ENCODE measurements around the gene TRIM17. TPM values are rescaled to one million over a fixed set of nuclear protein-coding genes. Genes with fewer than 3 reads are reported as not detected.

Gene TRIM17
- total RNA-seq, 2 experiments from 2014 or later = 2.8 to 3.8 TPM

DNA sequence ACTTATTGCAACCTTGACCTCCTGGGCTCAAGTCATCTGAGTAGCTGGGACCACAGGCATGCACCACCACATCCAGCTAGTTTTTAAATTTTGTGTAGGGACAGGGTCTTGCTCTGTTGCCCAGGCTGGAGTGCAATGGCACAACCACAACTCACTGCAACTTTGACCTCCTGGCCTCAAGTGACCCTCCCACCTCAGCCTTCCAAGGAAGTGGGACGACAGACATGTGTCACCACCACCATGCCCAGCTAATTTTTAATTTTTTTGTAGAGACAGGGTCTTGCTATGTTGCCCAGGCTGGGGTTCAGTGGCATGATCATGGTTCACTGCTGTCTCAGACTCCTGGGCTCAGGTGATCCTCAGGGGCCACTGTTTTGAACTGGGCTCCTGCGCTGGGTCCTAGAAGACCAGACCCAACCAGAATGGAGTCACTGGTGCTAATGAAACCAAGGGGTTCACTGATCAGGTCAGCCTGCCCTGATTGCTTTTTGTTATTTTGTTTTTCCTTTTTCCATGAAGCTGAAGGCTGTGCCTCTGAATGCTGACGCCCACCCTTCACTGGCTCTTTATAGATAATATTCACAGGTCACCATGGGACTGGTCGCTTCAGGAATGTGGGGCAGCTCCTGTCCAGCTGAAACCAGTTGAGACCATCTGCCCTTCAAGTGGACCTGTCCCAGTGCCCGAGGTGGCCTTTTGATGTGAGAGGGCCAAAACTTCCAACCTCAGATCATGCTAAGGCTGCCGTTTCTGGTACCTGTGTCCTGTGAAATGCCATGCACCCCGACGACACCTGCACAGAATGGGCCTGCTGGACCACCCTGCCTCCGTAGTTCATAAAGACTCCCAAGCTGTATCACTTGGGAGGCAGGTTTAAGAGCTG is 4.9 kb downstream of the TRIM17 start:
- Mint-ChIP-seq H3K27me3 (peaks cover 12% of the 10 kb centered on the region), H3K4me3 (no peak overlapping the region), H3K36me3 (ENCODE audit: low read depth) (peaks cover 9% of the 10 kb centered on the region), H3K27ac (no peak overlapping the region), H3K4me1 (peaks cover 37% of the 10 kb centered on the region), H3K9me3 (no peaks in the 10 kb centered on the region)
- CTCF ChIA-PET = interaction anchor here (0.7 kb wide), 1 partner anchor 47 kb away, joined by 3 read pairs; no protein-coding TSS in a partner anchor
- no peak for DNase-seq
- POLR2A ChIA-PET = interaction anchor here (1.1 to 1.8 kb wide), 2 partner anchors 46 to 54 kb away, joined by 3 to 9 read pairs; a partner anchor contains a TSS

DNA sequence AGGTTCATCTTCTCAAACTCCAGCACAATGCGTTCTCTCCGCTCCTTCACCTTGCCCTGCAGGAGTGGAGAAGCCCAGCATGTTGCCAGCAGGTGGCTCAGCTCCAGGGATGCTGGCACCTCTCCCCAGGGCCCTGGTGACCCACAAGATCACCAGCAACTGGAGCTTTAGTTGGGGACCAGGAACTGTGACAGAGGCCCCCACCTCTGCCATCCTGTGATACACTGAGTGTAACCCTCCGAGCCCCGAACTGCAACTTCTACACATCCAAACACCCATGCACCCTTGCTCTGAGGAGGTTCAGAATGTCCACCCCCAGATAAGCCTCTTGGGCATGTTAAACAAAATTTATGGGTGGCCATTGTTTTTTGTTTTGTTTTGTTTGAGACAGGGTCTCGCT is 5.5 kb downstream of the TRIM17 start:
- Mint-ChIP-seq H3K4me3 (no peak overlapping the region), H3K27me3 (peaks cover 10% of the 10 kb centered on the region), H3K4me1 (peaks cover 33% of the 10 kb centered on the region), H3K36me3 (ENCODE audit: low read depth) (peaks cover 9% of the 10 kb centered on the region), H3K27ac (no peak overlapping the region), H3K9me3 (no peaks in the 10 kb centered on the region)
- ChIA-PET CTCF (no interaction called here), POLR2A (interaction anchor here (1.8 kb wide), 1 partner anchor 46 kb away, joined by 9 read pairs; a partner anchor contains a TSS)
- no peak for DNase-seq

DNA sequence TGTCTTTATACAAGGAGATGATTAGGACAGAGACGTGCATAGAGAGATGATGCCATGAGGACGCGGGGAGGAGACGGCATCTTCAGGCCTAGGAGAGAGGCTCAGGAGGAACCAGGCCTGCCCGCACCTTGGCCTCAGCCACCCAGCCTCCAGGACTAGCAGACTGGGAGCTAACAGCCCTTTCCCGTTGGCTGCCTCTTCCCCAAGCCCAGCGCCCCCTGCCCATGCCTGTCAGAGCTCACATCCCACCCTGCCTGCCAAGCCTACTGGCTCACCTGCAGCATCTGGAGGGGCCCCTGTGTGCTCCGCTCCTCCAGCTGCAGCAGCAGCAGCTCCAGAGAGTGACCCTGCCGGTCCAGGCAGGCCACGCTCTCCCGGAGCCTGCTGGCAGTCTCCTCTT is 6.0 kb downstream of the TRIM17 start:
- H3K9me3 Mint-ChIP-seq = no peaks in the 10 kb centered on the region
- CTCF ChIA-PET = no interaction called here
- POLR2A ChIA-PET = no interaction called here
- H3K27me3 Mint-ChIP-seq = peaks cover 6% of the 10 kb centered on the region
- no peak overlapping the region for H3K4me3 Mint-ChIP-seq
- no peak overlapping the region for H3K27ac Mint-ChIP-seq
- DNase-seq = no peak
- peaks cover 10% of the 10 kb centered on the region for H3K36me3 Mint-ChIP-seq (ENCODE audit: low read depth)
- H3K4me1 Mint-ChIP-seq = peaks cover 30% of the 10 kb centered on the region

DNA sequence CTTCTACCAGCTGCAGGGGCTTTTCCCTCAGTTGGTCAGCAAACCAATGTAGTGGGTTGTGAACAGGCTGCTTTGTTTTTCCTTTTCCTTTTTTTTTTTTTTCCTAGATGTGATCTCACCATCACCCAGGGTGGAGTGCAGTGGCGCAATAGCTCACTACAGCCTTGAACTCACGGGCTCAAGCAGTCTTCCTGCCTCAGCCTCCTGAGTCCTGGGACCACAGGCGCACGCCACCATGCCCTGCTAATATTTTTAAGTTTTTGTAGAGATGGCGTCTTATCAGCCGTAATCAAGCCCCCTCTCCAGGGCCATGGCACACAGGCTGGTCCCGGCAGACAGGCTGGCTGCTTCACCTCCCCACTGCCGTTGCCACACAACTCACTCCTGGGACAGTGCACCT is 6.6 kb downstream of the TRIM17 start:
- DNase-seq = no peak
- Mint-ChIP-seq H3K27me3 (no peaks in the 10 kb centered on the region), H3K4me1 (peaks cover 27% of the 10 kb centered on the region), H3K36me3 (ENCODE audit: low read depth) (peaks cover 10% of the 10 kb centered on the region), H3K9me3 (no peaks in the 10 kb centered on the region), H3K27ac (no peak overlapping the region), H3K4me3 (no peak overlapping the region)
- ChIA-PET POLR2A (no interaction called here), CTCF (no interaction called here)

DNA sequence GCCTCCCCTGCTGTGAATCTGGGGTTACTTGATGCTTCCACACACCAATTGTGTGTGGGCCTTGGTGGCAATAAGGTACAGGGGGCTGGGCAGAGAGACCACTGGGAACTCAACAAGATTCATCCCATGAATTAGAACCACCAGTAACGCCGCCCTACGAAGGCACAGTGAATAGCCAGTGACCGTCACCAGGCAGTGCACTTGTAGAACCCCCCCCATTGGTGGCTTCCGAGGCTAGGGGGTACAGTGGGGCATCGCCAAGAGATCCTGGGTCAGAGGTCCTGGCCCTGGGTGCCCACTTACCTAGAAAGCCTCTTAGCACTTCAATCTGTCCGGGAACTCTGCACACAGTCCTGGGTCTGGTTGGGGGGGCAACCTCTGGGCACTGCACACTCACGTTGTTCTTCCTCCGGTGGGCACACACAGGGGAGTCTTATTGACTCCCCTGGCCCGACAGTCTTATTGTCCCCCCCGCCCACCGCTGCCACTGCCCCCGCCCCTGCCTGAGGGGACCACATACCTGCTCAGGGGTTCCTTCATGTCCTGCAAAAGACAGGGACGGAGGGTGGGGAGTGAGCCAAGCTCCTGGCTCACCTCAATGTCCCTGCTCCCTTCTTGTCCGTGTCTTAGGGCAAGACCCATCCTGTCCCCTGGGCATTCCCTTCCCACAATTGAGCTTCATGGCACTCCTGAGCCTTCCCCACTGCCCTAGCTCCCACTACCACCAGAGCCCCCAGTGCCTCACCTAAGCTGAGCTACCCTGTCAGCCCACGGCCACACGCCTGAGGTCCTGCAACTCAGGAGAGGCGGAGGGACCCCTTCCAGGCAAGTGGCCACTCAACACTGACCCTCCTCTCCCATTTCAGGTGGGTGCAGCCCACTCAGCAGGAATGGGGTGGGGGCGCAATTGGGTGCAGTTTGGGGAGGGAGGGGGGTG is 7.5 kb downstream of the TRIM17 start:
- Mint-ChIP-seq H3K27ac (no peak overlapping the region), H3K9me3 (no peaks in the 10 kb centered on the region), H3K36me3 (ENCODE audit: low read depth) (peaks cover 17% of the 10 kb centered on the region), H3K27me3 (no peaks in the 10 kb centered on the region), H3K4me1 (peaks cover 36% of the 10 kb centered on the region), H3K4me3 (peak overlapping the region; percentile 85)
- POLR2A ChIA-PET = no interaction called here
- CTCF ChIA-PET = no interaction called here
- no peak for DNase-seq

DNA sequence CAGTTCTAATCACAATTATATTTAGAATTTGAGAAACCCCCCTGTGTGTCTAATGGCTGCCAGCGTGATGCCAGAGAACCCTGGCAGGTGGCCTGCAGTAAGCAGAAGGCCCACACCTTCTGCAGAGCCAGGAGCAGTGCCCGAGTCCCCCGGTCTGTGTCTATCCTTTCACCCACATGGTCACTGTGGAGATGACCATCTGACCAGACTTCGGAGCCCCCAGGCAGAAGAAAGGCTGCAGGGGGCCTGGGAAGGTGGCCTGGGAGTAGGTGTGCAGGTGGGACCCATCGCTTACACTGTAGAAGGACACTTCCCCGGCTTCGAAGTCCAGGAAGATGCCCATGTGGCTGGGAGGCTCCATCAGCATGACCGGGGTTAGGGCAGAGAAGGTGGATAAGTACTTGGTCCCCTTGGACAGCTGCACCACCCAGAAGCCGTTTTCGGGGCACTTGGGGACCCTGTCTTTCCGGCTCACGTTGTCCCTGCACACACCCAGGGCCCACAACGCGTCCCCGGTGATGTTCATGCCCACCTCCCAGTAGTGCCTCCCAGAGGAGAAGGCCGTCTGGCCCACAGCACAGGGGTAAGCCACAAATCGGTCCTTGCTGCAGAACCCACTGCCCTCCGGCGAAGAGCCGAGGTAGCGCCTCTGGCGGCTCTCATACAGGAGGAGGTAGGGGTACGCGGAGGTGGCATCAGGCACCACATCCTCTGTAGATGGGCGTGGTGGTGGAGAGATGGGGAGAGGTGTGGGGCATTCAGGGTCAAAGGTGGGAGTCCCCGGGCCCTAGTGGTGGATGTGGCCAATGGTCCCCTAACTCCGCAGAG is 8.4 kb downstream of the TRIM17 start:
- Mint-ChIP-seq H3K9me3 (no peaks in the 10 kb centered on the region), H3K27ac (no peak overlapping the region), H3K36me3 (ENCODE audit: low read depth) (peaks cover 26% of the 10 kb centered on the region), H3K27me3 (no peaks in the 10 kb centered on the region), H3K4me1 (peaks cover 42% of the 10 kb centered on the region), H3K4me3 (peak overlapping the region; percentile 85)
- POLR2A ChIA-PET = no interaction called here
- no peak for DNase-seq
- CTCF ChIA-PET = no interaction called here

DNA sequence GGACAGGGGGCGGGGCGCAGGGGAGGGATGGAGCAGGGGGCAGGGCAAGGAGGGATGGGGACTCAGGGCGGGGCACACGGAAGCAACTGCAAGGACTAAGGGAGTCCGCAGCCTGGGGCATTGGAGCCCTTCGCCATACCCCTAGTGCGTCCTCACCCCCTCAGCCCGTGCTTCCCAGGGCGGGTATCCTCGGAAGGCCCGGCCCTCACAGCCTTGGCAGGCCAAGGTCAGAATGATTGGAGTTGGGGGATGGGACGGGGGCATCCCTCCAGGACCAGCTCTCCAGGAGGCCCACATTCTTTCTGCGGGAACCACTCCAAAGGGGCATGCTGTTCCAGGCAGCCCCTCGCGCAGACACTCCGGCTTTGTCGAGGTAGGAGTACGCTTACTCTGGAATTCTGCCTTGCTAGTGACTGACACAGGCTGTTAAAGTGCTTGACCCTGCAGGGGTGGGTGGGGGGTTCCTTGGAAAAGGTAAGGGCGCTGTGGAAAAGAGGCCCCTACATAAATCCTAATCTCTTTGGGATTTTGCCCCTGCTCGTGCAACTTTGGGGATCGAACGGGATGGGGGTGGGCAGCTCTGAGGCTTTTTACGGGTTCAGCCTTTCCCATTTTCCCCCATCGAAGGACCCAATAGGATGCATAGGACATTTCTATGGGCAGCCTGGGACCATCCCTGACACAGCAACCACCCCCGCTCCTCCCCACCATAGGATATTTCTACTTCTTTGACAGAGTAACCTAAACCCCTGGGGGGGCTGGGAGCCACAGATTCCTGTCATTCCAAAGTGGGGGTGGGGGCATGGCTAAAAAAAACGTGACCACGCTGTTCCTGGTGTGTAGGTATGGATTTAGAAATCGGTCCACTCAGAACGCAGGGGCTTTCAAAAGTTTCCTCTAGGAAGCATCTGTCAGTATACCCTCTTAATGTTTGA is 9.3 kb downstream of the TRIM17 start:
- H3K36me3 Mint-ChIP-seq (ENCODE audit: low read depth) = peaks cover 35% of the 10 kb centered on the region
- no peaks in the 10 kb centered on the region for H3K27me3 Mint-ChIP-seq
- peaks cover 51% of the 10 kb centered on the region for H3K4me1 Mint-ChIP-seq
- H3K9me3 Mint-ChIP-seq = no peaks in the 10 kb centered on the region
- ChIA-PET CTCF (interaction anchor here (0.6 to 1.9 kb wide), 7 partner anchors 10 to 132 kb away, joined by 3 to 8 read pairs (median 5); a partner anchor contains a TSS), POLR2A (interaction anchor here (0.6 to 5.6 kb wide), 13 partner anchors 8 to 385 kb away, joined by 3 to 90 read pairs (median 5); partner anchors contain the start of genes IBA57 and RNF187)
- H3K4me3 Mint-ChIP-seq = peak overlapping the region; percentile 85
- no peak for DNase-seq
- H3K27ac Mint-ChIP-seq = peak overlapping the region; percentile 52

DNA sequence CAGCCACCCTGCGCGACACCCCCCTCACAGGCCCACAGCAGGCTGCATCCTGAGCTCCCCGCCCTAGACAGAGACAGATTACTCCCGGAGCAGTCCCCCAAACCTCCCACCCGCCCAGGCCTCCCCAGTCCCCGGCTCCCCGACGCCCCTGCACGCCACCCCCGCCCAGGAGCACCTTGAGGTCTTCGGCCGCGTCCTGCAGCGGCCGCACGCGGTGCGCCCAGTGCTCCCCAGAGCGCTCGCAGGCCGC is 10.8 kb downstream of the TRIM17 start:
- ChIA-PET POLR2A (interaction anchor here (0.8 to 5.6 kb wide), 18 partner anchors 8 to 323 kb away, joined by 3 to 90 read pairs (median 5); partner anchors contain the start of genes ARF1, IBA57 and RNF187), CTCF (interaction anchor here (1.0 to 1.9 kb wide), 6 partner anchors 8 to 95 kb away, joined by 3 to 8 read pairs (median 4); a partner anchor contains a TSS)
- H3K4me3 Mint-ChIP-seq = peak overlapping the region; percentile 85
- H3K9me3 Mint-ChIP-seq = no peaks in the 10 kb centered on the region
- H3K4me1 Mint-ChIP-seq = peaks cover 61% of the 10 kb centered on the region
- H3K36me3 Mint-ChIP-seq (ENCODE audit: low read depth) = peaks cover 50% of the 10 kb centered on the region
- no peak for DNase-seq
- no peaks in the 10 kb centered on the region for H3K27me3 Mint-ChIP-seq
- peak overlapping the region; percentile 90 for H3K27ac Mint-ChIP-seq

DNA sequence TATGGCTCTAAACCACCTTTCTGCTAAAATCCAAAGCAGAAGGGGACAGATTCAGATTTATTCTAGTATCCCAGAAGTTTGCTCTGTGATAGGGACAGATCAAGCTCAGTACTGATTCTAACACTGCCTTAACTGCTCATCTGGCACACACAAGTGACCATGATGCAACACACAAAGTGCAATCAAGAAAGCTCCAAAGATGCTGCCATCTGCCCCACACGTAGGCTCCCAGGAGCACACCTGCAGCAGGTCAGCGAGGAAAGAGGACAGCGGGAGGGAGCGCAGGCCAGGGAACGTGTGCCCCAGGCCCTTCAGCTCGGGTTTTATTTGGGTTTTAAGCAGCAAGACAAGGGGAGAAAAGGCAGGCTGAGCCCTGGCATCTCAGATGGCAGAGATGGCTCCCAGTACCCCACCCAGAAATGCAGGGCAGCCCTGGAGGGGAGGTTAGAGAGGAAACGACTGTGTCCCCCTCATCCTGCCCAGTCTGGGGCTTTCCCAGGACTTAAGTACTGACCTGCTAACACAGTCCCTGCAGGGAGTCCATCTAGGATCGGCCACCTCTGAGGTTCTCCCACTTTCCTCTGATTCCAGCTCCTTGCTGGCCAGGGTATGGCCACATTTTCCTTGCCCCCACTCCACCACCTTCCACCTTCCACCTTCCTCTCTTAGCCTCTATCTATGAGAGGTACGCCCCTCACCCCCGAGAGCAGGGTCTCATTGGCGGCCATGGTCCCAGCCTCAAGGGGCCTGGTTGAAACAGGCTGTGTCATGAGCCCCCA is 11.3 kb downstream of the TRIM17 start:
- H3K36me3 Mint-ChIP-seq (ENCODE audit: low read depth) = peaks cover 54% of the 10 kb centered on the region
- peak overlapping the region; percentile 90 for H3K27ac Mint-ChIP-seq
- peaks cover 64% of the 10 kb centered on the region for H3K4me1 Mint-ChIP-seq
- ChIA-PET CTCF (interaction anchor here (1.0 to 1.9 kb wide), 8 partner anchors 8 to 275 kb away, joined by 3 to 8 read pairs (median 4); a partner anchor contains a TSS), POLR2A (interaction anchor here (0.8 to 5.6 kb wide), 19 partner anchors 8 to 323 kb away, joined by 3 to 90 read pairs (median 5); partner anchors contain the start of genes ARF1, GUK1, IBA57 and RNF187)
- H3K4me3 Mint-ChIP-seq = peak overlapping the region; percentile 85
- no peak for DNase-seq
- no peaks in the 10 kb centered on the region for H3K27me3 Mint-ChIP-seq
- no peaks in the 10 kb centered on the region for H3K9me3 Mint-ChIP-seq

DNA sequence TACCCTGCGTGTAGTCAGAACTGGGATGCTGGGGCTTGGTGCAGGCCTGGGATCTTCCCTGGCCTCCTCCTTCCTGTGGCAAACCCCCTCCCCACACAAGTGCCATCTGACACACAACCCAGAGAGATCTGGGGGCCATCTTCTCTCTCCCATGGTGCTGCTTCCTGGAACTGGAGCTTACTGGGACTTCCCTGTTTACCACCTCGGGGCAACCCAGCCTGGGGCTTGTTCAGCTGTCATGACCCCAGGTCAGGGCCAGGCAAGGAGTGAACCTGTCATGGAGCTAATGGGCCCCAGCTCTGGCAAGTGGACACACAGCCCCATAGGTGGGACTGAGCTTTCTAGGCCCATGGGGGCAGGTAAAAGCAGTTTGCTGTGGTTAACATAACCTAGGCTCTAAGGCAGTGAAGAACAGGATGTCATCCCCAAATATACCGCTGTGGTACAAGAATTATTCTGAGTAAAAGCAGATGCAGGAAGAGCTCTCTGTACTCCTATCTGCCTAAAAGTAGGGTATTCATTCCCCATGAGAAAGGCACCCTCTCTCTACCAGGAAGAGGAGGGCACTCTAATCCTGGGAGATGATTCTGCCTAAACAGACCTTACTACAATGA is 12.4 kb downstream of the TRIM17 start:
- Mint-ChIP-seq H3K27ac (peak overlapping the region; percentile 90), H3K9me3 (no peaks in the 10 kb centered on the region), H3K4me1 (peaks cover 70% of the 10 kb centered on the region), H3K36me3 (ENCODE audit: low read depth) (peaks cover 61% of the 10 kb centered on the region), H3K27me3 (no peaks in the 10 kb centered on the region), H3K4me3 (peak overlapping the region; percentile 85)
- ChIA-PET POLR2A (interaction anchor here (0.7 to 5.6 kb wide), 8 partner anchors 14 to 264 kb away, joined by 3 to 90 read pairs (median 5); partner anchors contain the start of genes GUK1 and IBA57), CTCF (interaction anchor here (0.5 to 1.9 kb wide), 5 partner anchors 27 to 273 kb away, joined by 3 to 7 read pairs (median 5); no protein-coding TSS in a partner anchor)
- DNase-seq = no peak

Measured in activated CD4-positive, alpha-beta memory T cell treated with anti-CD3 and anti-CD28 coated beads, Interleukin-2, amount 10 ng/mL, durations not matched to agents 7 days and 5 days (primary cell).